Ascending aorta (tissue), 2 donors: ENCODE results near the gene MGAT5. TPM values are rescaled to one million over a fixed set of nuclear protein-coding genes. Genes with fewer than 3 reads are reported as not detected.
A peak's percentile ranks its signal among the peaks of the same experiment; 100 is the strongest.

Experiments
- DNase-seq, 2 donors: peaks; one replicate each; pipeline ENCODE4 v3.0.0-alpha.2; 2019; ENCODE audit warnings: low spot score in 2 of 2
- H3K27ac ChIP-seq, 2 donors: fragments of 200-600 bp; sonication (generic); one replicate each; pipeline ENCODE4 v1.5.1; 2016 to 2017; ENCODE audit warnings: mild to moderate bottlenecking in 1 of 2
- H3K27me3 ChIP-seq: fragments of 200-600 bp; sonication (generic); one replicate; pipeline ENCODE4 v1.5.1; 2017
- H3K36me3 ChIP-seq, 2 donors: fragments of 200-600 bp; sonication (generic); one replicate each; pipeline ENCODE4 v1.5.1; 2016
- H3K4me1 ChIP-seq, 2 donors: fragments of 200-600 bp; sonication (generic); one replicate each; pipeline ENCODE4 v1.5.1; 2016 to 2017; ENCODE audit warnings: mild to moderate bottlenecking in 1 of 2
- H3K4me3 ChIP-seq, 2 donors: fragments of 200-600 bp; sonication (generic); one replicate each; pipeline ENCODE4 v1.5.1; 2016 to 2017; ENCODE audit warnings: mild to moderate bottlenecking in 1 of 2
- H3K9me3 ChIP-seq, 2 donors: fragments of 200-600 bp; sonication (generic); one replicate each; pipeline ENCODE4 v1.5.1; 2016
- intact Hi-C: fragments of 100-400 bp; cut with DNase I; formaldehyde crosslinking; loops from one replicate; pipeline ENCODE4 v1.15.1; 2023
- total RNA-seq: library from RNA; depleted of rRNA; stranded (reverse); fragments of >200 nt; gene quantifications from one replicate; pipeline ENCODE4 v1.1.0, GENCODE V29; 2016
- TF ChIP-seq, protein P1 (sequence below), 3 experiments: fragments of 200-600 bp in 2 of 3; fragments of 450-650 bp in 1 of 3; sonication (generic) in 2 of 3; IDR thresholded peaks; one replicate each; pipeline ENCODE4 v1.5.1; 2016 to 2019; ENCODE audit warnings: antibody characterized with exemption in 3 of 3, mild to moderate bottlenecking in 1 of 3, moderate library complexity in 1 of 3

MGAT5 gene
- total RNA-seq, 1 donor from 2014 or later, result 15.4 TPM

DNA sequence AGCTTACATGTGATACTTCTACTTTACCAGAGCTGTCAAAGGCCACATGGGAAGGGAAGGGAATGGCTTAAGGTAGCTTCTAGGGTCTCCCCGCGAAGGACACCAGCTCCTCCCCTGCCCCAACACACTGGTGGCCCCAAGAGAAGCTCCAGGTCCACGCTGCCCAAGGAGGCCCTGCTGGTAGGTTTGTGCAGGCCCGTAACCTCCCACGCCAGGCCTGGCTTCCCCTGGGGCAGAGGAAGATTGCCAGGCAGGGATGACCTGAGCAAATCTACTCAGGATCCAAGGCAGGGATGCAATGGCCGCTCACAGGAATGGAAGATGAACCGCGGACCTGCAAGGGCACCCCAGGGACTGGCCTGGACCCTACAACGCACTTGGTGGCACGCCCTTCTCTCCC, 205.1 kb downstream of the MGAT5 start:
- DNase-seq, result peak in 1 of 2 donors; percentile 30
- no peaks in the 10 kb centered on the region for H3K27me3 ChIP-seq
- TF ChIP-seq, protein P1, sequence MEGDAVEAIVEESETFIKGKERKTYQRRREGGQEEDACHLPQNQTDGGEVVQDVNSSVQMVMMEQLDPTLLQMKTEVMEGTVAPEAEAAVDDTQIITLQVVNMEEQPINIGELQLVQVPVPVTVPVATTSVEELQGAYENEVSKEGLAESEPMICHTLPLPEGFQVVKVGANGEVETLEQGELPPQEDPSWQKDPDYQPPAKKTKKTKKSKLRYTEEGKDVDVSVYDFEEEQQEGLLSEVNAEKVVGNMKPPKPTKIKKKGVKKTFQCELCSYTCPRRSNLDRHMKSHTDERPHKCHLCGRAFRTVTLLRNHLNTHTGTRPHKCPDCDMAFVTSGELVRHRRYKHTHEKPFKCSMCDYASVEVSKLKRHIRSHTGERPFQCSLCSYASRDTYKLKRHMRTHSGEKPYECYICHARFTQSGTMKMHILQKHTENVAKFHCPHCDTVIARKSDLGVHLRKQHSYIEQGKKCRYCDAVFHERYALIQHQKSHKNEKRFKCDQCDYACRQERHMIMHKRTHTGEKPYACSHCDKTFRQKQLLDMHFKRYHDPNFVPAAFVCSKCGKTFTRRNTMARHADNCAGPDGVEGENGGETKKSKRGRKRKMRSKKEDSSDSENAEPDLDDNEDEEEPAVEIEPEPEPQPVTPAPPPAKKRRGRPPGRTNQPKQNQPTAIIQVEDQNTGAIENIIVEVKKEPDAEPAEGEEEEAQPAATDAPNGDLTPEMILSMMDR (IDR thresholded peaks at IDR 0.05), result no peak
- no peak overlapping the region for H3K27ac ChIP-seq
- intact Hi-C loops, result no loop called here
- H3K9me3 ChIP-seq, result no peaks in the 10 kb centered on the region
- no peak overlapping the region for H3K4me3 ChIP-seq
- H3K36me3 ChIP-seq, result no peaks in the 10 kb centered on the region
- H3K4me1 ChIP-seq, result no peaks in the 10 kb centered on the region

DNA sequence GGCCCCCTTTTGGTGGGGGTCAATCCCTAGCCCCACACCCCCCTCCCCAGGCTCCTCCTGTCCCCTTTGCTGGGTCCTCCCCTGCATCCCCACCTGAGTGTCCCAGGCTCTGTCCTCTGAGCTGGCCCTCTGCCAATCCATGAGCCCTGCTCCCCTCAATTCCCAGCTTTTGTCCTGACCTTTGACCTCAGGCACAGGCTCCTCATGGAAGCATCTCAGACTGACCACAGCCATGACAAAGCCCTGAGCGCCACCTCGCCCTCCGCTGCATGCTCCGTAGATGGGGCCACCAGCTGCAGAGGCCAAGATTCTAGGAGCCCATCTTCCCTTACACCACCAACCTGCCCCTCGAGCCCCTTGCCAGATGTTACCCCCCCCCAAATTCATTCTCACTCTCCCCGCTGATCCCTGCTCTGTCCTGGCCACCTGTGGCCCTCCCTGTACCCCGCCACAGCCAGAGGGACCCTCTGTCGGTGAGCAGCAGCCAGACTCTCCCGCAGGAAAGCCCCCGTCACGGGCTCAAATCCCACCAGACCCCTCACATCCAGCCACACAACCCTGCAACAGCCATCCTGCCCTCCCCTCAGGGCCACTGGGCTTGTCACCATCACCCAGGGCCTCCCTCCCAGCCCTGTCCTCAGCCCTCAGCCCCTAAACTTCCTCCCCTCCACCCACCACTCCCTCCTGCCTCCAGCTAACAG, 206.0 kb downstream of the MGAT5 start:
- Histone ChIP-seq H3K27me3 (no peaks in the 10 kb centered on the region), H3K9me3 (no peaks in the 10 kb centered on the region), H3K36me3 (no peaks in the 10 kb centered on the region), H3K27ac (no peak overlapping the region), H3K4me3 (no peak overlapping the region), H3K4me1 (no peaks in the 10 kb centered on the region)
- intact Hi-C loops, result no loop called here
- no peak for DNase-seq
- TF ChIP-seq, protein P1 (IDR thresholded peaks at IDR 0.05), result no peak

DNA sequence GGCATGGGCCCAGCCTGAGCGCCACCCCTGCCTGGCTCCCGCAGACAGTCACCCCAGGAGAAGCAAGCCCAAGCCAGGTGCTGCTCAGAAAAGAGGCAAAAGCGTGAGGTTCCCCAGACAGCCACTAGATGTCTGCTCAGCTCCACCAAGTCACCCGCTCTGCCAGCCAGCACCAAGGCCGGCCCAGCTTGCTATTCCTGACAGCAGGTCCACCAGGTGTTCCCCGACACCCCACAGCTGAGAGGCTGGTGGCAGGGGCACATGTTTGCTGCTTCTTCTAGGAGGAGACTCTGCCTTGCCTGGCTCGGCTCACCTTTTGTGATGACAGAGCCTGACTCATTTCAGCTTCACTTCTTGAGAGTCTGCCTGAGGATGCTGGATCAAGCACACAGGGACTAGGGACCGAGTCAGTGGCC, 206.7 kb downstream of the MGAT5 start:
- Histone ChIP-seq H3K4me1 (no peaks in the 10 kb centered on the region), H3K4me3 (no peak overlapping the region), H3K27me3 (no peaks in the 10 kb centered on the region), H3K36me3 (no peaks in the 10 kb centered on the region), H3K27ac (no peak overlapping the region), H3K9me3 (no peaks in the 10 kb centered on the region)
- intact Hi-C loops, result no loop called here
- TF ChIP-seq, protein P1 (IDR thresholded peaks at IDR 0.05), result peak in 1 of 3 experiments; percentile 28
- DNase-seq, result no peak

DNA sequence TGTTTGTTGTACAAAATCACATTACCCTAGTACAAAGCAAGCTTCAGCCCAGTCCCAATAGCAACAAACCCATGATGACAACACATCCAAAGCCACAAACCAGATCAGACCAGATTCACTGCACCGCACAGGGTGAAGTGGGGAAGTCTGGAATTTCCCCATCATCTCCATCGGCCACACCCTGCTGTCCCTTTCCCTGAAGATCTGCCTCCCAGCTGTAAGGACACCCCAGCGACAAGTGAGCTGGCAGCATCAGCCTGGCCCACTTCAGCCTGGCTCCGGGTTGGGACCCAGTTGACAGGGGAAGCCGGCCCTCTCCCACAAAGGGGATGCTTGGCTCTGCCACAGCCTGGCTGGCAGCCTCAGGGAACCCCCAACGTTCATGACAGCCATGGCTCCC, 207.6 kb downstream of the MGAT5 start:
- DNase-seq, result no peak
- Histone ChIP-seq H3K36me3 (no peaks in the 10 kb centered on the region), H3K27ac (no peak overlapping the region), H3K9me3 (no peaks in the 10 kb centered on the region), H3K4me3 (no peak overlapping the region), H3K27me3 (no peaks in the 10 kb centered on the region), H3K4me1 (no peaks in the 10 kb centered on the region)
- intact Hi-C loops, result no loop called here
- TF ChIP-seq, protein P1 (IDR thresholded peaks at IDR 0.05), result no peak

DNA sequence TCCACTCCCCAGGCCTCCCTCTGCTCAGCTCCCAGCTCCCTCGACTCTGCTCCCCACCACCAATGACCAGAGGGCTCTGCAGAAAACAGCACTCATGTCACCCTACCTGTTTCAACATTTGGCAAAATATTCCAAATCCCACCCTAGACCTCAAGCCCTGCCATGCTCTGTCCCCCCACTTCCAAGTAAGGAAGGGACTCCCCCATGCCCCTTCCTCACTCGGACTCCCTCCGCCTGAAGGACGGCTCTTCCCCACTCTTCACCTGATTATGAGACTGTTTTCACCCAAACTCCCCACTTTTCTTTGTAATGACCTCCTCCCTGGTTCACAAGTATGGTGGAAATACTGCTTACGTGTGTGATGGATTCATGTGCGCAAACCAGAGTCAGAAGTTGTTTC, 208.4 kb downstream of the MGAT5 start:
- intact Hi-C loops, result no loop called here
- H3K27ac ChIP-seq, result no peak overlapping the region
- H3K27me3 ChIP-seq, result no peaks in the 10 kb centered on the region
- no peaks in the 10 kb centered on the region for H3K4me1 ChIP-seq
- H3K9me3 ChIP-seq, result no peaks in the 10 kb centered on the region
- TF ChIP-seq, protein P1 (IDR thresholded peaks at IDR 0.05), result no peak
- no peak overlapping the region for H3K4me3 ChIP-seq
- DNase-seq, result no peak
- H3K36me3 ChIP-seq, result no peaks in the 10 kb centered on the region
